Endothelial cell of umbilical vein (primary cell): ENCODE data around the gene BATF. TPM values are rescaled to one million over a fixed set of nuclear protein-coding genes. Genes with fewer than 3 reads are reported as not detected.

Experiments used
- BruUV-seq: library from RNA; stranded (reverse); fragments of 400-500 nt; replicated peaks from 2 replicates; lab custom pipeline; 2021; lab: Mats Ljungman, UMichigan
- CTCF ChIA-PET: fragments of 300-600, 350-600 bp; sonication (Branson Sonifier 250); formaldehyde crosslinking; loops from one replicate; lab custom pipeline; 2021; ENCODE audit warnings: antibody characterized with exemption, inconsistent platforms; lab: Charles Lee
- POLR2A ChIA-PET: fragments of 300-600, 350-600 bp; sonication (Branson Sonifier 250); formaldehyde crosslinking; loops from one replicate; lab custom pipeline; 2021; ENCODE audit warnings: antibody characterized with exemption, inconsistent platforms; lab: Charles Lee
- DNase-seq: peaks from one replicate; pipeline ENCODE4 v3.0.0-alpha.2; 2011; ENCODE audit warnings: low read depth, low spot score
- FAIRE-seq: peaks from 2 replicates; lab custom pipeline; 2011; peaks lifted over from hg19 to GRCh38; lab: Jason Lieb, UNC
- H2AFZ ChIP-seq: 2 replicates; pipeline ENCODE4 v1.6.0; 2012; ENCODE audit warnings: low read depth, low read length, control low read depth, inconsistent platforms
- H3K27ac ChIP-seq: 2 replicates; pipeline ENCODE4 v1.5.1; 2011; ENCODE audit warnings: low read depth, mild to moderate bottlenecking, control low read depth, low read length, moderate library complexity; ENCODE audit not compliant: insufficient read depth
- H3K27me3 ChIP-seq, 2 experiments: 2 replicates each; pipeline versions ENCODE4 v1.6.0 to v1.6.1; 2011; ENCODE audit warnings: low read length in 2 of 2, mixed read lengths in 1 of 2; ENCODE audit not compliant: control insufficient read depth in 2 of 2, insufficient read depth in 2 of 2
- H3K36me3 ChIP-seq, 2 experiments: 2 replicates in 1 of 2; 3 replicates in 1 of 2; pipeline ENCODE4 v1.5.1; 2011; ENCODE audit warnings: low read length in 2 of 2, mild to moderate bottlenecking in 1 of 2, moderate library complexity in 1 of 2; ENCODE audit not compliant: control insufficient read depth in 2 of 2, insufficient read depth in 2 of 2; ENCODE audit errors: extremely low read depth in 1 of 2
- H3K4me1 ChIP-seq: 3 replicates; pipeline ENCODE4 v1.5.1; 2011; ENCODE audit warnings: mild to moderate bottlenecking, low read length; ENCODE audit not compliant: control insufficient read depth, insufficient read depth; ENCODE audit errors: extremely low read depth
- H3K4me2 ChIP-seq: 2 replicates; pipeline ENCODE4 v1.6.1; 2011; ENCODE audit warnings: low read length, control low read depth, mixed read lengths; ENCODE audit not compliant: insufficient read depth
- H3K4me3 ChIP-seq, 3 experiments: fragments of 200-600 bp in 1 of 3; sonication (generic), shearing (Covaris generic) in 1 of 3; replicated peaks in 1 of 3; 2 replicates each; pipeline ENCODE4 v1.5.1; 2011 to 2016; ENCODE audit warnings: control low read depth in 3 of 3, low read length in 3 of 3, mild to moderate bottlenecking in 2 of 3, inconsistent platforms in 1 of 3, low read depth in 1 of 3, moderate library complexity in 1 of 3; ENCODE audit not compliant: insufficient read depth in 1 of 3
- H3K79me2 ChIP-seq: 2 replicates; pipeline ENCODE4 v1.6.0; 2012; ENCODE audit warnings: low read length, inconsistent platforms; ENCODE audit not compliant: control insufficient read depth, insufficient read depth
- H3K9ac ChIP-seq: replicated peaks from 2 replicates; pipeline ENCODE3; 2011; ENCODE audit warnings: low read length, control low read depth; ENCODE audit not compliant: insufficient read depth; ENCODE audit errors: extremely low read depth
- H3K9me1 ChIP-seq: replicated peaks from 3 replicates; pipeline ENCODE4 v1.6.0; 2011; ENCODE audit warnings: mild to moderate bottlenecking, low read length; ENCODE audit not compliant: control insufficient read depth, insufficient read depth; ENCODE audit errors: extremely low read depth
- H3K9me3 ChIP-seq: replicated peaks from 2 replicates; pipeline ENCODE4 v1.5.1; 2012; ENCODE audit warnings: low read length, inconsistent platforms; ENCODE audit not compliant: control insufficient read depth, insufficient read depth
- H4K20me1 ChIP-seq: replicated peaks from 2 replicates; pipeline ENCODE3; 2011; ENCODE audit warnings: mild to moderate bottlenecking, low read length; ENCODE audit not compliant: control insufficient read depth, insufficient read depth; ENCODE audit errors: extremely low read depth
- CTCF ChIP-seq, 2 donors: IDR thresholded peaks; 1 replicate in 1 of 2; 2 replicates in 1 of 2; pipeline ENCODE4 v1.5.1; 2011; ENCODE audit warnings: low read length in 2 of 2, mild to moderate bottlenecking in 2 of 2, moderate library complexity in 2 of 2, control low read depth in 1 of 2, inconsistent platforms in 1 of 2, low read depth in 1 of 2; ENCODE audit not compliant: insufficient read depth in 1 of 2; ENCODE audit errors: extremely low read depth in 1 of 2
- EZH2 ChIP-seq: IDR thresholded peaks from 2 replicates; pipeline ENCODE4 v1.6.1; 2012; ENCODE audit warnings: borderline replicate concordance, low read depth, mild to moderate bottlenecking, moderate library complexity, low read length, inconsistent platforms; ENCODE audit not compliant: severe bottlenecking
- FOS ChIP-seq: IDR thresholded peaks from 2 replicates; pipeline ENCODE4 v1.6.1; 2011; ENCODE audit warnings: mild to moderate bottlenecking, low read length, moderate library complexity, borderline replicate concordance; ENCODE audit not compliant: insufficient read depth
- GATA2 ChIP-seq: IDR thresholded peaks from 2 replicates; pipeline ENCODE4 v1.7.0; 2011; ENCODE audit warnings: low read depth, mild to moderate bottlenecking, moderate library complexity, mixed read lengths, low read length; ENCODE audit not compliant: insufficient read length, insufficient read depth
- JUN ChIP-seq: IDR thresholded peaks from 2 replicates; pipeline ENCODE4 v1.6.1; 2011; ENCODE audit warnings: borderline replicate concordance, low read depth; ENCODE audit not compliant: insufficient read length, insufficient read depth
- MAX ChIP-seq: IDR thresholded peaks from 2 replicates; pipeline ENCODE4 v1.6.1; 2011; ENCODE audit not compliant: insufficient read depth, insufficient read length
- MYC ChIP-seq: IDR thresholded peaks from one replicate; pipeline ENCODE4 v1.6.1; 2011; ENCODE audit warnings: mild to moderate bottlenecking, low read depth, low read length
- POLR2A ChIP-seq: IDR thresholded peaks from 2 replicates; pipeline ENCODE4 v1.6.1; 2012; ENCODE audit warnings: low read depth, mild to moderate bottlenecking, control low read depth, low read length
- POLR2AphosphoS5 ChIP-seq: IDR thresholded peaks from 2 replicates; pipeline ENCODE4 v1.6.1; 2012; ENCODE audit warnings: low read depth, mild to moderate bottlenecking, control low read depth, low read length, moderate library complexity; ENCODE audit not compliant: insufficient read depth
- dilution Hi-C: fragments of 300-500 bp; cut with MboI; formaldehyde crosslinking; loops from one replicate; pipeline ENCODE4 v1.15.0; 2019; ENCODE audit warnings: low sequenced_read_pairs; ENCODE audit not compliant: extremely low pct_ligation_motif_present
- intact Hi-C: fragments of 100-400 bp; cut with micrococcal nuclease; formaldehyde crosslinking; loops from one replicate; pipeline ENCODE4 v1.10.0; 2022
- polyA plus RNA-seq, 4 experiments: library from polyadenylated mRNA; depleted of rRNA in 3 of 4; stranded (reverse) in 3 of 4; unstranded in 1 of 4; fragments of >200 nt; gene quantifications; 2 replicates each; pipeline versions ENCODE4 v1.2.1 to v1.2.3, GENCODE V29; 2011 to 2012; ENCODE audit warnings: missing spikeins in 1 of 4
- total RNA-seq: library from RNA; stranded (reverse); gene quantifications from 2 replicates; pipeline ENCODE4 v1.2.3, GENCODE V29; 2021

Gene BATF
- total and polyA plus RNA-seq, 2 donors (not counting 3 experiments of a cell fraction or from before 2014, with no cell fraction given) = not detected

- POLR2A ChIA-PET = no interaction called here
- Histone ChIP-seq H2AFZ (no peak overlapping the region), H3K9me1 (no peaks in the 10 kb centered on the region), H3K27ac (no peak overlapping the region), H3K4me1 (no peaks in the 10 kb centered on the region), H3K36me3 (no peaks in the 10 kb centered on the region), H3K4me2 (no peak overlapping the region), H4K20me1 (no peaks in the 10 kb centered on the region), H3K4me3 (no peak overlapping the region), H3K27me3 (peaks cover 0 to 10% of the 10 kb centered on the region in 2 experiments), H3K9me3 (no peaks in the 10 kb centered on the region), H3K79me2 (no peaks in the 10 kb centered on the region), H3K9ac (no peak overlapping the region)
- no peak for TF ChIP-seq GATA2
- TF ChIP-seq POLR2A = no peak
- TF ChIP-seq EZH2 = no peak
- no peak for TF ChIP-seq POLR2AphosphoS5
- no peak for TF ChIP-seq CTCF (IDR thresholded peaks at IDR 0.05; ENCODE audit: extremely low read depth in 1 of 2, insufficient read depth in 1 of 2, low read depth in 1 of 2, low read length in 2 of 2)
- TF ChIP-seq FOS = no peak
- no peak for TF ChIP-seq JUN
- TF ChIP-seq MYC = no peak
- no peak for TF ChIP-seq MAX
- no peak for FAIRE-seq
- intact Hi-C loops (no loop called here), dilution Hi-C loops (no loop called here)
- no peak for DNase-seq
- no TSS peak for BruUV-seq
- CTCF ChIA-PET = interaction anchor here (0.8 to 1.5 kb wide), 3 partner anchors 10 to 395 kb away, joined by 3 to 8 read pairs (median 3); partner anchors contain the start of gene FLVCR2
These were observed 65.1 kb downstream of the BATF start for GRCh38 chr14:75587388-75587787.
